Measurements from ENCODE around the gene TMED5.

TMED5 gene

GRCh38 chr1:93114391-93114790 lies 65.8 kb downstream of the TMED5 start:
- no peak for DNase-seq

GRCh38 chr1:93113127-93113526 lies 67.1 kb downstream of the TMED5 start:
- no peak for DNase-seq

GRCh38 chr1:93111561-93111960 lies 68.7 kb downstream of the TMED5 start:
- DNase-seq = no peak

GRCh38 chr1:93111065-93111464 lies 69.1 kb downstream of the TMED5 start:
- no peak for DNase-seq

- DNase-seq = no peak
Measured at GRCh38 chr1:93109578-93109977, 70.6 kb downstream of the TMED5 start.

- no peak for DNase-seq
Measured at GRCh38 chr1:93108335-93108734, 71.9 kb downstream of the TMED5 start.

GRCh38 chr1:93107395-93107794 lies 72.8 kb downstream of the TMED5 start:
- DNase-seq = no peak

GRCh38 chr1:93106226-93106625 lies 74.0 kb downstream of the TMED5 start:
- no peak for DNase-seq

GRCh38 chr1:93102142-93102541 lies 78.1 kb downstream of the TMED5 start:
- DNase-seq = no peak
